KMS-11 (cell line): ENCODE data around the gene DDHD1.

Source experiments
- H2AFZ ChIP-seq: fragments of 200-600 bp; sonication (generic); 2 replicates; pipeline ENCODE4 v1.6.1; 2016; ENCODE audit warnings: antibody characterized with exemption, mixed run types, low read depth
- H3K27ac ChIP-seq: fragments of 200-600 bp; sonication (generic); 2 replicates; pipeline ENCODE4 v1.6.1; 2016; ENCODE audit warnings: mild to moderate bottlenecking, mixed run types
- H3K27me3 ChIP-seq: fragments of 200-600 bp; sonication (generic); 2 replicates; pipeline ENCODE4 v1.6.1; 2017; ENCODE audit warnings: mild to moderate bottlenecking, low read depth, mixed run types, moderate library complexity; ENCODE audit not compliant: insufficient read depth
- H3K36me3 ChIP-seq: fragments of 200-600 bp; sonication (generic); 2 replicates; pipeline ENCODE4 v1.6.1; 2017; ENCODE audit warnings: mild to moderate bottlenecking, mixed run types; ENCODE audit not compliant: insufficient read depth
- H3K4me1 ChIP-seq: fragments of 200-600 bp; sonication (generic); 2 replicates; pipeline ENCODE4 v1.6.1; 2016; ENCODE audit warnings: mild to moderate bottlenecking, low read depth, mixed run types; ENCODE audit not compliant: poor library complexity, severe bottlenecking
- H3K4me2 ChIP-seq: fragments of 200-600 bp; sonication (generic); 2 replicates; pipeline ENCODE4 v1.7.0; 2016; ENCODE audit warnings: mild to moderate bottlenecking, mixed run types
- H3K4me3 ChIP-seq: fragments of 200-600 bp; sonication (generic); IDR thresholded peaks from 2 replicates; pipeline ENCODE4 v1.6.1; 2017; ENCODE audit warnings: low read depth, low read length, mixed read lengths; ENCODE audit not compliant: insufficient read depth
- H3K79me2 ChIP-seq: fragments of 200-600 bp; sonication (generic); 2 replicates; pipeline ENCODE4 v1.6.1; 2016; ENCODE audit warnings: low read depth, mixed run types; ENCODE audit not compliant: insufficient read depth
- H3K9ac ChIP-seq: fragments of 200-600 bp; sonication (generic); 2 replicates; pipeline ENCODE4 v1.6.1; 2016; ENCODE audit warnings: mild to moderate bottlenecking, mixed run types
- H4K20me1 ChIP-seq: fragments of 200-600 bp; sonication (generic); 2 replicates; pipeline ENCODE4 v1.6.1; 2016; ENCODE audit warnings: mild to moderate bottlenecking, mixed run types; ENCODE audit not compliant: insufficient read depth
- CTCF ChIP-seq: fragments of 200-600 bp; sonication (generic); conservative IDR thresholded peaks from 2 replicates; pipeline ENCODE4 v1.6.1; 2017; ENCODE audit warnings: low read depth, mild to moderate bottlenecking, antibody characterized with exemption, low read length, moderate library complexity, mixed read lengths

Gene DDHD1

GRCh38 chr14:53167602-53168328 lies 14.6 kb upstream of the DDHD1 start:
- H3K4me2 ChIP-seq = no peak overlapping the region
- H3K4me3 ChIP-seq = no peak overlapping the region
- TF ChIP-seq CTCF = no peak
- no peaks in the 10 kb centered on the region for H3K27me3 ChIP-seq
- H3K27ac ChIP-seq = no peak overlapping the region
- no peak overlapping the region for H2AFZ ChIP-seq
- no peaks in the 10 kb centered on the region for H3K4me1 ChIP-seq
- no peak overlapping the region for H3K9ac ChIP-seq
- no peaks in the 10 kb centered on the region for H4K20me1 ChIP-seq
- no peaks in the 10 kb centered on the region for H3K36me3 ChIP-seq
- no peaks in the 10 kb centered on the region for H3K79me2 ChIP-seq

DNA sequence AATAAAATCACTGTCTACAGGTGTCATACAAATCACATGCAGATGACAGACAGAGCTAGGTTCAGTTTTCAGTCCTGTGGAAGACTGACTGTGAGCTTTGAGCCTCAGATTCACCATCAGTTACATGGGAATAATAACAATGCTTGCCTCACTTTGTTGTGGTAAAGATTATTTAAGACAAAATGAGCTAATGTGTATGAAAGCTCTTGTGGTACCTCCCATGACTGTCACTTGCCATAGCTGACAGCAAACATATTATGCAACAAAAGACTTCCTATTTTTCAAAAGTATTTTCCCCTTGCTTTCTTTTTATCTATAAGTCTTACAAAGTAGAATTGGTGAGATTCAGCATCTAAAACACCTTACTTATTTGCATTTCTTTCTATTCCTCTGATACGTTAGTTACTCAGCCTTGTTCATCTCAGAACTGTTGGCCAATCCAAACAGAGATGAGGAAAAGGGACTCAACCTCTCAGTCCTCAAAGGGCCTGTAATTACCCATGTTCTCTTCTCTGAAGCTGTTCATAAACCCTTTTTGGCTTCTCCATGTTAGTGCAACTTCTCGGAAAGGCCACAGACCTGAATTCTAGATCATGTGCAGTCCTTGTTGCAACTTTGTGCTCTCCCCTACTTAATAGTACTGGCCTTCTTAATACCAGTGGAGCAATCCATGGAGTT lies 8.8 kb upstream of the DDHD1 start:
- H3K27ac ChIP-seq = no peak overlapping the region
- no peak overlapping the region for H2AFZ ChIP-seq

DNA sequence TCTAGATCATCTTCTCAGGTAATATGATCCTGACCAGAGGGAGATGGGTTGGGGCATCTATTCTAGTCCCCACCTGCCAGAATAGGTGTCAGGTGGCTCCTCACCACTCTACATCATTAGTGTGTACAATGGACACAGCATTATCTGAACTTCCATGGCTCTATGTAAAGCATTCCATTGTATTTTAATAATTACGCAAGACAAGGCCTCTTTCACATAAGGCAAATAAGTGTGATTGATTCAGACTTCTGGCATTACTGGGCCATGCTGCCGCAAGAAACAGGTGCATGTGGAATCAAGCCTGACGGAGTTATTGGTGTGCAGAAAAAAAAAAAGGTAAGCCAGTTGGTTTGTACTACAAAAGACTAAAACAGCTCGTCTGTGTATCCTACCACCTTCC lies 3.1 kb upstream of the DDHD1 start:
- Histone ChIP-seq H3K4me3 (no peak overlapping the region), H3K4me1 (peaks cover 9% of the 10 kb centered on the region), H3K4me2 (no peak overlapping the region), H3K9ac (no peak overlapping the region), H3K27me3 (no peaks in the 10 kb centered on the region), H3K27ac (no peak overlapping the region), H3K36me3 (no peaks in the 10 kb centered on the region), H3K79me2 (peaks cover 9% of the 10 kb centered on the region; the same call in 1 of the 2 replicates), H2AFZ (no peak overlapping the region), H4K20me1 (peaks cover 5% of the 10 kb centered on the region; the same call in 1 of the 2 replicates)
- TF ChIP-seq CTCF = no peak

More for the DNA sequence above, 8.8 kb upstream of the DDHD1 start:
- no peak for TF ChIP-seq CTCF
- Histone ChIP-seq H3K4me2 (no peak overlapping the region), H3K79me2 (no peaks in the 10 kb centered on the region), H3K36me3 (no peaks in the 10 kb centered on the region), H3K9ac (no peak overlapping the region), H3K4me1 (no peaks in the 10 kb centered on the region), H4K20me1 (no peaks in the 10 kb centered on the region), H3K27me3 (no peaks in the 10 kb centered on the region), H3K4me3 (no peak overlapping the region)

DNA sequence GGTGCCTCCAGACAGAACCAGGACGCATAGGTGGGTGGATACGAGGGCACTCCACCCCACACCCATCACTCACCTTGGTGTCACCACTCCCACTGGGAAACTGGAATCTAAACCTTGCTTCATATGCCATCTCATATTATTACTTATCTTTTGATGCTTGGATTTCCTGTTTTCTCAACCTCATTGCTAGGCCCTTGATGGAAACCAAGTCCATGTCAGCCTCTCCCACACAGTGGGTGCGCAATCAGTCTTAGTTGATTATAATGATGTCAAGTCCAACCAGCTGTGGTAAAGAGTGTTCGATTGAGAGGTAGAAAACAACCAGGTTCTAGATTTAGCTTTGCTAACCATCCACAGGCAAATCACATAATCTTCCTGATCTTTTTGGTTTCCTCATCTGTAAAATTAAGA lies 584 bp upstream of the DDHD1 start:
- peak overlapping the region; percentile 68 for H3K27ac ChIP-seq
- peaks cover 34% of the 10 kb centered on the region for H3K79me2 ChIP-seq
- H3K9ac ChIP-seq = peak overlapping the region; percentile 52; the same call in 1 of the 2 replicates
- H3K27me3 ChIP-seq = no peaks in the 10 kb centered on the region
- H3K4me3 ChIP-seq = no peak overlapping the region
- peaks cover 25% of the 10 kb centered on the region for H3K4me1 ChIP-seq
- H3K4me2 ChIP-seq = peak overlapping the region; percentile 66
- H3K36me3 ChIP-seq = no peaks in the 10 kb centered on the region
- H2AFZ ChIP-seq = peak overlapping the region; percentile 79
- peaks cover 7% of the 10 kb centered on the region; the same call in 1 of the 2 replicates for H4K20me1 ChIP-seq
- no peak for TF ChIP-seq CTCF
